RWPE1 (cell line): ENCODE data around the gene RIC8B.

Experiments
- CTCF ChIA-PET: fragments of 350-600 bp; sonication (Branson Sonifier 250); formaldehyde crosslinking; extraction: SDS; loops from one replicate; lab custom pipeline; 2021; lab: Yijun Ruan, JAX
- POLR2A ChIA-PET: fragments of 400-600 bp; formaldehyde crosslinking; extraction: SDS; loops from one replicate; lab custom pipeline; 2020; ENCODE audit warnings: antibody characterized with exemption; ENCODE audit not compliant: low non-redundant PET; lab: Yijun Ruan, JAX
- DNase-seq: peaks from one replicate; pipeline ENCODE4 v3.0.0; 2012; ENCODE audit warnings: low spot score
- H3K27ac ChIP-seq: fragments of 450-650 bp; 2 replicates; pipeline ENCODE4 v1.5.1; 2017
- TF ChIP-seq, protein P1 (sequence below): fragments of 450-650 bp; conservative IDR thresholded peaks from 2 replicates; pipeline ENCODE4 v1.5.1; 2017; ENCODE audit warnings: low read depth, mild to moderate bottlenecking

Gene RIC8B

DNA sequence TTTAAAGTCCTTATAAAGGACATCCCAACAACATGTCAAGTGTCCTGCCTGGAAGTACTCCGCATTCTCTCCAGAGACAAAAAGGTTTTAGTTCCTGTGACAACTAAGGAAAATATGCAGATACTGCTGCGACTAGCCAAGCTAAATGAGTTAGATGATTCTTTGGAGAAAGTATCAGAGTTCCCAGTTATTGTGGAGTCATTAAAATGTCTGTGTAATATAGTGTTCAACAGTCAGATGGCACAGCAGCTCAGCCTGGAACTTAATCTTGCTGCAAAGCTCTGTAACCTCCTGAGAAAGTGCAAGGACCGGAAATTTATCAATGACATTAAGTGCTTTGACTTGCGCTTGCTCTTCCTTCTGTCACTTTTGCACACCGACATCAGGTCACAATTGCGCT, 40.2 kb downstream of the RIC8B start:
- DNase-seq = no peak
- POLR2A ChIA-PET = no interaction called here
- no peak overlapping the region for H3K27ac ChIP-seq
- CTCF ChIA-PET = no interaction called here
- TF ChIP-seq, protein P1, sequence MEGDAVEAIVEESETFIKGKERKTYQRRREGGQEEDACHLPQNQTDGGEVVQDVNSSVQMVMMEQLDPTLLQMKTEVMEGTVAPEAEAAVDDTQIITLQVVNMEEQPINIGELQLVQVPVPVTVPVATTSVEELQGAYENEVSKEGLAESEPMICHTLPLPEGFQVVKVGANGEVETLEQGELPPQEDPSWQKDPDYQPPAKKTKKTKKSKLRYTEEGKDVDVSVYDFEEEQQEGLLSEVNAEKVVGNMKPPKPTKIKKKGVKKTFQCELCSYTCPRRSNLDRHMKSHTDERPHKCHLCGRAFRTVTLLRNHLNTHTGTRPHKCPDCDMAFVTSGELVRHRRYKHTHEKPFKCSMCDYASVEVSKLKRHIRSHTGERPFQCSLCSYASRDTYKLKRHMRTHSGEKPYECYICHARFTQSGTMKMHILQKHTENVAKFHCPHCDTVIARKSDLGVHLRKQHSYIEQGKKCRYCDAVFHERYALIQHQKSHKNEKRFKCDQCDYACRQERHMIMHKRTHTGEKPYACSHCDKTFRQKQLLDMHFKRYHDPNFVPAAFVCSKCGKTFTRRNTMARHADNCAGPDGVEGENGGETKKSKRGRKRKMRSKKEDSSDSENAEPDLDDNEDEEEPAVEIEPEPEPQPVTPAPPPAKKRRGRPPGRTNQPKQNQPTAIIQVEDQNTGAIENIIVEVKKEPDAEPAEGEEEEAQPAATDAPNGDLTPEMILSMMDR = no peak

DNA sequence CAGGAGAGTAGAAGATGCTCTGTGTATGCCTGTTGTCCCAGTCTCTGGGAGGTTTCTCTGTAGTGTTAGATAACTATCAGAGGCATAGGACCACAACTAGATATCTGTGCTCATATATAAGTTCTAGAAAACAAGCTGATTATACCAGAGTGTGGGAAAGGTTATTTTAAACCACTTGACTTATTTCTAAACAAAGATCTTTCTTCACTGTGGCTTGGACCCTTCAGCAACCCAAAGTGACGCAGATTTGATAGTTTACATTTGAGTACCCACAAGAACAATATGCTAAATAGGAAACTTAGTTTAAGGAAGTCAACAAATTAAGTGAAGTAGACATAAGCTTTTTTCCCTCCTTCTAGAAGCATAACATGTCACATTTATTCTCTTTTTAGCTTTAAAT, 41.3 kb downstream of the RIC8B start:
- DNase-seq = no peak
- TF ChIP-seq, protein P1 = no peak
- CTCF ChIA-PET = interaction anchor here (0.6 kb wide), 1 partner anchor 954 kb away, joined by 3 read pairs; no protein-coding TSS in a partner anchor
- POLR2A ChIA-PET = no interaction called here
- no peak overlapping the region for H3K27ac ChIP-seq

- ChIA-PET CTCF (interaction anchor here (0.6 kb wide), 1 partner anchor 953 kb away, joined by 3 read pairs; no protein-coding TSS in a partner anchor), POLR2A (no interaction called here)
- TF ChIP-seq, protein P1 = no peak
- H3K27ac ChIP-seq = no peak overlapping the region
- DNase-seq = no peak
Measured at GRCh38 chr12:106816231-106816630, 41.7 kb downstream of the RIC8B start.

DNA sequence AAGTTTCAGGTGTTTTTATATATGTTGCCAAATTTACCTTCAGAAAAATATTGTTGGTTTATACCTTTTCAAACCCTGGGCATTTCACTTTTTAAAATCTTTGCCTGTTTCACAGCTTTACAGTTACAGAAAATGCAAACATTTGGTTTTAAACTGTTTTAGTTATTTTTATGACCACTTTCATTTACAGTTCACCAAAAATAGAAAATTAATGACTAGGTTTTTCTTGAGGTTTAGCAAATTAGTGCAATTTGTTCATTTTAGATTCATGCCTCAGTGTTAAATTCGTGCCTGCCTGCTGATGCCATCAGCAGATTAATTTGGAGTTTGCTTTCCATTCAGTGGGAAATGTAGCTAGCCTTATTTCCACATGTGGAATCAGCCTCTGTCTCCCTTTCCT, 45.5 kb downstream of the RIC8B start:
- no peak for DNase-seq
- ChIA-PET POLR2A (no interaction called here), CTCF (interaction anchor here (0.6 kb wide), 1 partner anchor 21 kb away, joined by 3 read pairs; no protein-coding TSS in a partner anchor)
- no peak overlapping the region for H3K27ac ChIP-seq
- TF ChIP-seq, protein P1 = no peak

DNA sequence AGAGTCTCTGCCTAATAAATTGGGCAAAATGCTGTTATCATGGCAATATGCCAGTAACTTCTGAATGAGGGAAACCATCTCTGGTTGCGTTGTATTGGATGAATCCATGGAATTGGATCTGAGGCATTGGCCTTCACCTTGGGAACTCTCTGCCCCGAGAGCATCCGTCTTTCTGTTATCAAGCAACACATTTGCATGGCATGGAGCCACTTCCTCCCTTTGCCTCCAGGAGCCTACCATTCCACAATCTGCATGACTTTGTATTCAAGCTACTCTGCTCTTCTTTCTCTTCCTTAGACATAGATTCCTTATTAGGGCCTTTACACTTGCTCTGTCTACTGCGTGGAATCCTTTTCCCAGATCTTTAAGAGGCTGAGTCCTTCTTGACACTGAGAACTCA, 57.2 kb downstream of the RIC8B start:
- POLR2A ChIA-PET = no interaction called here
- CTCF ChIA-PET = no interaction called here
- TF ChIP-seq, protein P1 = no peak
- DNase-seq = no peak
- no peak overlapping the region for H3K27ac ChIP-seq

GRCh38 chr12:106837782-106838181, 63.3 kb downstream of the RIC8B start:
- ChIA-PET POLR2A (no interaction called here), CTCF (no interaction called here)
- H3K27ac ChIP-seq = no peak overlapping the region
- DNase-seq = no peak
- TF ChIP-seq, protein P1 = no peak
